Right lobe of liver (tissue), 6 donors: ENCODE data around the gene THSD7A. TPM values are rescaled to one million over a fixed set of nuclear protein-coding genes. Genes with fewer than 3 reads are reported as not detected.

Source experiments
- ATAC-seq, 4 donors: fragments of 200-7000 bp; cut with Tn5 transposase; one replicate each; pipeline ENCODE4 v1.9.1; 2020; ENCODE audit warnings: mild to moderate bottlenecking in 4 of 4, moderate library complexity in 4 of 4
- DNase-seq, 3 donors: peaks; one replicate each; pipeline ENCODE4 v3.0.0-alpha.2; 2020
- H3K27ac ChIP-seq, 3 donors: fragments of 200-600 bp; one replicate each; pipeline ENCODE4 v1.8.0; 2022
- H3K27me3 ChIP-seq, 2 donors: fragments of 200-600 bp; one replicate each; pipeline ENCODE4 v1.8.0; 2022
- H3K36me3 ChIP-seq, 4 donors: fragments of 200-600 bp; sonication (generic) in 1 of 4; one replicate each; pipeline versions ENCODE4 v1.5.1 to v1.8.0; 2017 to 2022; ENCODE audit warnings: control low read depth in 1 of 4
- H3K4me1 ChIP-seq, 4 donors: fragments of 200-600 bp; sonication (generic) in 1 of 4; one replicate each; pipeline versions ENCODE4 v1.5.1 to v1.8.0; 2017 to 2022; ENCODE audit warnings: control low read depth in 1 of 4
- H3K4me3 ChIP-seq, 3 donors: fragments of 200-600 bp; one replicate each; pipeline ENCODE4 v1.8.0; 2022
- H3K9me3 ChIP-seq, 4 donors: fragments of 200-600 bp; sonication (generic) in 1 of 4; one replicate each; pipeline versions ENCODE4 v1.5.1 to v1.8.0; 2017 to 2022; ENCODE audit warnings: control low read depth in 1 of 4
- CTCF ChIP-seq, 4 donors: fragments of 200-600 bp in 3 of 4; fragments of 450-650 bp in 1 of 4; IDR thresholded peaks; one replicate each; pipeline versions ENCODE4 v1.5.1 to v1.8.0; 2016 to 2022; ENCODE audit warnings: antibody characterized with exemption in 4 of 4, mild to moderate bottlenecking in 2 of 4
- POLR2A ChIP-seq: fragments of 450-650 bp; IDR thresholded peaks from one replicate; pipeline ENCODE4 v1.6.1; 2017; ENCODE audit warnings: antibody characterized with exemption, mild to moderate bottlenecking
- WGBS: methylation state at CpG from one replicate; pipeline ENCODE4 v1.1.6; 2018; ENCODE audit warnings: low coverage, low lambda C conversion rate; ENCODE audit not compliant: insufficient coverage; ENCODE audit errors: missing lambda C conversion rate; 5-methylcytosine and 5-hydroxymethylcytosine counted together
- intact Hi-C, 2 donors: fragments of 100-400 bp; cut with DNase I; formaldehyde crosslinking; loops; one replicate each; pipeline versions ENCODE4 v1.11.2 to v1.14.1; 2022
- total RNA-seq, 6 experiments: library from RNA; depleted of rRNA in 2 of 6; stranded (reverse); fragments of >200 nt in 2 of 6; fragmentation: NEBNext Ultra II Directional in 3 of 6; extraction: Animal tissue kit (Norgen Biotek cat#: 25700) in 3 of 6; gene quantifications; one replicate each; pipeline versions ENCODE4 v1.1.0 to v1.2.4, GENCODE V29; 2016 to 2023
- donor health status: DM: no; HTN: yes; CAD: no.
- donor health status: DM: no; HTN: no; CAD: no.
- donor health status: DM: no; HTN: no; CAD: no.
- donor health status: DM: no; HTN: yes; CAD: no.
- donor health status: DM: no; HTN: yes; CAD: no.

THSD7A gene
- total RNA-seq, 6 experiments from 2014 or later, result 1.1 to 2.5 (median 1.4) TPM

- DNase-seq (no peak), ATAC-seq (no peak)
- Histone ChIP-seq H3K9me3 (no peaks in the 10 kb centered on the region), H3K27ac (no peak overlapping the region), H3K36me3 (no peaks in the 10 kb centered on the region), H3K4me1 (no peaks in the 10 kb centered on the region), H3K4me3 (no peak overlapping the region), H3K27me3 (no peaks in the 10 kb centered on the region)
- TF ChIP-seq CTCF (IDR thresholded peaks at IDR 0.05) (no peak), POLR2A (no peak)
- intact Hi-C loops, result no loop called here
- WGBS, result 93% methylated on average over 8 of the region's 11 CpGs
These were observed 12.1 kb downstream of the THSD7A start for GRCh38 chr7:11819947-11820346.

- Histone ChIP-seq H3K27ac (no peak overlapping the region), H3K27me3 (no peaks in the 10 kb centered on the region), H3K36me3 (no peaks in the 10 kb centered on the region), H3K4me1 (no peaks in the 10 kb centered on the region), H3K4me3 (no peak overlapping the region), H3K9me3 (no peaks in the 10 kb centered on the region)
- ATAC-seq (no peak), DNase-seq (no peak)
- no peak for TF ChIP-seq CTCF (IDR thresholded peaks at IDR 0.05)
- TF ChIP-seq POLR2A, result no peak
- WGBS, result 75% methylated on average over 5 of the region's 5 CpGs
- intact Hi-C loops, result no loop called here
These were observed 12.7 kb downstream of the THSD7A start for GRCh38 chr7:11819271-11819670.

- no peaks in the 10 kb centered on the region for H3K9me3 ChIP-seq
- H3K4me1 ChIP-seq, result no peaks in the 10 kb centered on the region
- H3K4me3 ChIP-seq, result no peak overlapping the region
- no peak for TF ChIP-seq POLR2A
- TF ChIP-seq CTCF (IDR thresholded peaks at IDR 0.05), result no peak
- no peak overlapping the region for H3K27ac ChIP-seq
- WGBS, result 61% methylated on average over 4 of the region's 4 CpGs
- H3K27me3 ChIP-seq, result no peaks in the 10 kb centered on the region
- intact Hi-C loops, result no loop called here
- ATAC-seq, result no peak
- H3K36me3 ChIP-seq, result no peaks in the 10 kb centered on the region
- no peak for DNase-seq
These were observed 13.7 kb downstream of the THSD7A start for GRCh38 chr7:11818281-11818680.

- 39% methylated on average over 4 of the region's 4 CpGs for WGBS
- DNase-seq, result no peak
These were observed 14.8 kb downstream of the THSD7A start for GRCh38 chr7:11817111-11817740.

More at GRCh38 chr7:11817111-11817740, 14.8 kb downstream of the THSD7A start:
- TF ChIP-seq POLR2A (no peak), CTCF (IDR thresholded peaks at IDR 0.05) (no peak)
- Histone ChIP-seq H3K4me1 (no peaks in the 10 kb centered on the region), H3K36me3 (no peaks in the 10 kb centered on the region), H3K27me3 (no peaks in the 10 kb centered on the region), H3K9me3 (no peaks in the 10 kb centered on the region), H3K27ac (no peak overlapping the region), H3K4me3 (no peak overlapping the region)
- intact Hi-C loops, result no loop called here
- ATAC-seq, result no peak
